Neural cell (in vitro differentiated cells): ENCODE measurements around the gene ICOSLG. TPM values are rescaled to one million over a fixed set of nuclear protein-coding genes. Genes with fewer than 3 reads are reported as not detected.

Experiments used
- H2AFZ ChIP-seq: fragments of 200-600, 300-800 bp; sonication (generic), shearing (Covaris generic); 2 replicates; pipeline ENCODE4 v1.6.0; 2014; ENCODE audit warnings: low read depth, mild to moderate bottlenecking, antibody characterized with exemption, low read length, moderate library complexity
- H3F3A ChIP-seq: fragments of 200-600 bp; shearing (Covaris generic); 2 replicates; pipeline ENCODE4 v1.6.1; 2016; ENCODE audit warnings: mild to moderate bottlenecking, moderate library complexity, mixed read lengths, antibody characterized with exemption, low read length; ENCODE audit not compliant: insufficient read depth, poor library complexity, severe bottlenecking
- H3K27ac ChIP-seq: fragments of 200-600, 300-800 bp; sonication (generic), shearing (Covaris generic); 2 replicates; pipeline ENCODE4 v1.5.1; 2014; ENCODE audit warnings: mild to moderate bottlenecking, low read length, moderate library complexity
- H3K27me3 ChIP-seq: fragments of 300-800, 200-600 bp; sonication (generic), shearing (Covaris generic); 2 replicates; pipeline ENCODE4 v1.6.0; 2014; ENCODE audit warnings: mild to moderate bottlenecking, low read depth, low read length, moderate library complexity; ENCODE audit not compliant: insufficient read depth
- H3K36me3 ChIP-seq: fragments of 300-800, 200-600 bp; sonication (generic), shearing (Covaris generic); 2 replicates; pipeline ENCODE4 v1.5.1; 2014; ENCODE audit warnings: mild to moderate bottlenecking, antibody characterized with exemption, low read length, moderate library complexity; ENCODE audit not compliant: insufficient read depth
- H3K4me2 ChIP-seq: fragments of 300-800, 200-600 bp; sonication (generic), shearing (Covaris generic); 2 replicates; pipeline ENCODE4 v1.6.0; 2014; ENCODE audit warnings: mild to moderate bottlenecking, low read length
- H3K4me3 ChIP-seq: fragments of 300-800, 200-600 bp; sonication (generic), shearing (Covaris generic); 2 replicates; pipeline ENCODE4 v1.5.1; 2014; ENCODE audit warnings: mild to moderate bottlenecking, low read length, moderate library complexity
- H3K79me2 ChIP-seq: fragments of 200-600 bp; shearing (Covaris generic); replicated peaks from 2 replicates; pipeline ENCODE4 v1.6.0; 2014; ENCODE audit warnings: mild to moderate bottlenecking, low read length, moderate library complexity; ENCODE audit not compliant: insufficient read depth
- H3K9ac ChIP-seq: fragments of 300-800, 200-600 bp; sonication (generic), shearing (Covaris generic); 2 replicates; pipeline ENCODE4 v1.6.1; 2016; ENCODE audit warnings: mild to moderate bottlenecking, low read length, mixed read lengths
- H3K9me2 ChIP-seq: fragments of 200-600 bp; shearing (Covaris generic); 2 replicates; pipeline ENCODE4 v1.6.1; 2016; ENCODE audit warnings: mild to moderate bottlenecking, low read length, mixed read lengths; ENCODE audit not compliant: insufficient read depth
- H3K9me3 ChIP-seq: fragments of 200-600, 300-800 bp; sonication (generic), shearing (Covaris generic); 2 replicates; pipeline ENCODE4 v1.6.1; 2016; ENCODE audit warnings: mild to moderate bottlenecking, mixed run types, low read length, moderate library complexity, mixed read lengths
- H4K20me1 ChIP-seq: fragments of 200-600 bp; shearing (Covaris generic); 2 replicates; pipeline ENCODE4 v1.6.1; 2016; ENCODE audit warnings: mild to moderate bottlenecking, mixed run types; ENCODE audit not compliant: insufficient read depth
- EP300 ChIP-seq: fragments of 450-650 bp; conservative IDR thresholded peaks from 2 replicates; pipeline ENCODE4 v1.6.1; 2014; ENCODE audit warnings: antibody characterized with exemption, mild to moderate bottlenecking, moderate library complexity; ENCODE audit not compliant: poor library complexity, severe bottlenecking
- EZH2 ChIP-seq: fragments of 200-600, 300-800 bp; shearing (Covaris generic), sonication (generic); IDR thresholded peaks from 2 replicates; pipeline ENCODE4 v1.6.1; 2014; ENCODE audit warnings: antibody characterized with exemption, low read length, borderline replicate concordance, mild to moderate bottlenecking; ENCODE audit not compliant: insufficient read depth, poor library complexity, severe bottlenecking
- MXI1 ChIP-seq: fragments of 450-650 bp; conservative IDR thresholded peaks from 2 replicates; pipeline ENCODE4 v1.6.1; 2014; ENCODE audit warnings: antibody characterized with exemption, mild to moderate bottlenecking; ENCODE audit not compliant: poor library complexity, severe bottlenecking
- POLR2AphosphoS5 ChIP-seq: IDR thresholded peaks from 2 replicates; pipeline ENCODE4 v1.6.1; 2012
- RAD21 ChIP-seq: fragments of 450-650 bp; conservative IDR thresholded peaks from 2 replicates; pipeline ENCODE4 v1.6.1; 2014; ENCODE audit warnings: antibody characterized with exemption, mild to moderate bottlenecking, moderate library complexity
- SMC3 ChIP-seq: fragments of 450-650 bp; conservative IDR thresholded peaks from 2 replicates; pipeline ENCODE4 v1.6.1; 2014; ENCODE audit warnings: antibody characterized with exemption, mild to moderate bottlenecking, moderate library complexity; ENCODE audit not compliant: poor library complexity
- TAF1 ChIP-seq: IDR thresholded peaks from 2 replicates; pipeline ENCODE4 v1.6.1; 2012; ENCODE audit warnings: low read depth
- polyA plus RNA-seq: library from polyadenylated mRNA; depleted of rRNA; stranded (reverse); fragments of >200 nt; gene quantifications from 2 replicates; pipeline ENCODE4 v1.2.3, GENCODE V29; 2014
- TF ChIP-seq, protein P1 (sequence below): IDR thresholded peaks from 2 replicates; pipeline ENCODE4 v1.6.1; 2012; ENCODE audit warnings: borderline replicate concordance
- TF ChIP-seq, protein P2 (sequence below): fragments of 450-650 bp; IDR thresholded peaks from 2 replicates; pipeline ENCODE4 v1.5.1; 2014; ENCODE audit warnings: antibody characterized with exemption, mild to moderate bottlenecking, moderate library complexity; ENCODE audit not compliant: poor library complexity, severe bottlenecking

Gene ICOSLG
- polyA plus RNA-seq, 1 donor from 2014 or later = not detected

GRCh38 chr21:44288251-44289110 is 47.7 kb upstream of the ICOSLG start:
- no peaks in the 10 kb centered on the region for H3K9me3 ChIP-seq
- H3K4me2 ChIP-seq = no peak overlapping the region
- no peaks in the 10 kb centered on the region for H3K9me2 ChIP-seq
- H4K20me1 ChIP-seq = no peaks in the 10 kb centered on the region
- no peaks in the 10 kb centered on the region for H3K36me3 ChIP-seq
- no peaks in the 10 kb centered on the region for H3F3A ChIP-seq
- no peaks in the 10 kb centered on the region for H3K79me2 ChIP-seq
- H3K9ac ChIP-seq = no peak overlapping the region
- no peak overlapping the region for H2AFZ ChIP-seq
- peaks cover 13% of the 10 kb centered on the region for H3K27me3 ChIP-seq
- no peak overlapping the region for H3K27ac ChIP-seq
- no peak overlapping the region for H3K4me3 ChIP-seq
- TF ChIP-seq POLR2AphosphoS5 = no peak

DNA sequence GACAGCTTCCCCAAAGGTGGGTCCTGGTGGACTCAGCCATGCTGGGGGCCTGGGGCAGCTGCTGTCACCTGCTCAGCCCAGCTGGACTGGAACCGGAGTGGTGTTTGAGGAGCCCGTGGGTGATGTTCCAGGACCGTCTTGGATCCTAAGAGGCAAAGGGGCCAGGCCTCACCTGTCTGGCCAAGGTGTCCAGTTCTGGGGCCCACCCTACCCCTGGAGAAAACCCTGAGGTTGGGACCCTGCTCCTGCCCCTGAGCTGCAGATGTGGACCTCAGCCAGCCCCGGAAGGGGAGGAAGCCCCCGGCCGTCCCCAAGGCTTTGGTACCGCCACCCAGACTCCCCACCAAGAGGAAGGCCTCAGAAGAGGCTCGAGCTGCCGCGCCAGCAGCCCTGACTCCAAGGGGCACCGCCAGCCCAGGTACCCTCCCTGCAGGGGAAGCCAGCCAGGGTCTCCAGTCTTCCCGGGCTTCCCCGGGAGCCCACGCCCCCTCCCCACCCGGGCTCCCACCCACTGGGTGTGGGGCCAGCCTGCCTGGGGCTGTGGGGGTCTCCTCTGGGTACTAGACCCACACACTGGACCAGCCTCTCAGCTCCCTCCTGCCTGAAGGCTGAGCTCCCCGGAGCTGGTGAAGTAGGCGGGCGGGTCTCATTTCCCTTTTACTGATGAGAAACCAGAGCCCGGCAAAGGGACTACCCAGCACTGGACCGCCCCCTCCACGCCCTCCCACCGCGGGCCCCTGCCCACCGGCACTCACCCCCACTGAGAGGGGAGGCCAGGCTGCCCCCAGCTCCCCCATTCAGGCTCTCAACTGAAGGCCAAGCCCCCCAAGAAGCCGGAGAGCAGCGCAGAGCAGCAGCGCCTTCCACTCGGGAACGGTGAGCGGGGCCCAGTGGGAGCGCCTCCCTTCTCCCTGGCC is 46.2 kb upstream of the ICOSLG start:
- H3K9ac ChIP-seq = no peak overlapping the region
- H3K4me2 ChIP-seq = no peak overlapping the region
- H2AFZ ChIP-seq = no peak overlapping the region
- no peaks in the 10 kb centered on the region for H3K9me3 ChIP-seq
- no peaks in the 10 kb centered on the region for H3K9me2 ChIP-seq
- TF ChIP-seq SMC3 (no peak), EP300 (no peak), POLR2AphosphoS5 (no peak), MXI1 (no peak), EZH2 (no peak), TAF1 (no peak), RAD21 (no peak)
- TF ChIP-seq, protein P1, sequence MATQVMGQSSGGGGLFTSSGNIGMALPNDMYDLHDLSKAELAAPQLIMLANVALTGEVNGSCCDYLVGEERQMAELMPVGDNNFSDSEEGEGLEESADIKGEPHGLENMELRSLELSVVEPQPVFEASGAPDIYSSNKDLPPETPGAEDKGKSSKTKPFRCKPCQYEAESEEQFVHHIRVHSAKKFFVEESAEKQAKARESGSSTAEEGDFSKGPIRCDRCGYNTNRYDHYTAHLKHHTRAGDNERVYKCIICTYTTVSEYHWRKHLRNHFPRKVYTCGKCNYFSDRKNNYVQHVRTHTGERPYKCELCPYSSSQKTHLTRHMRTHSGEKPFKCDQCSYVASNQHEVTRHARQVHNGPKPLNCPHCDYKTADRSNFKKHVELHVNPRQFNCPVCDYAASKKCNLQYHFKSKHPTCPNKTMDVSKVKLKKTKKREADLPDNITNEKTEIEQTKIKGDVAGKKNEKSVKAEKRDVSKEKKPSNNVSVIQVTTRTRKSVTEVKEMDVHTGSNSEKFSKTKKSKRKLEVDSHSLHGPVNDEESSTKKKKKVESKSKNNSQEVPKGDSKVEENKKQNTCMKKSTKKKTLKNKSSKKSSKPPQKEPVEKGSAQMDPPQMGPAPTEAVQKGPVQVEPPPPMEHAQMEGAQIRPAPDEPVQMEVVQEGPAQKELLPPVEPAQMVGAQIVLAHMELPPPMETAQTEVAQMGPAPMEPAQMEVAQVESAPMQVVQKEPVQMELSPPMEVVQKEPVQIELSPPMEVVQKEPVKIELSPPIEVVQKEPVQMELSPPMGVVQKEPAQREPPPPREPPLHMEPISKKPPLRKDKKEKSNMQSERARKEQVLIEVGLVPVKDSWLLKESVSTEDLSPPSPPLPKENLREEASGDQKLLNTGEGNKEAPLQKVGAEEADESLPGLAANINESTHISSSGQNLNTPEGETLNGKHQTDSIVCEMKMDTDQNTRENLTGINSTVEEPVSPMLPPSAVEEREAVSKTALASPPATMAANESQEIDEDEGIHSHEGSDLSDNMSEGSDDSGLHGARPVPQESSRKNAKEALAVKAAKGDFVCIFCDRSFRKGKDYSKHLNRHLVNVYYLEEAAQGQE = no peak
- TF ChIP-seq, protein P2, sequence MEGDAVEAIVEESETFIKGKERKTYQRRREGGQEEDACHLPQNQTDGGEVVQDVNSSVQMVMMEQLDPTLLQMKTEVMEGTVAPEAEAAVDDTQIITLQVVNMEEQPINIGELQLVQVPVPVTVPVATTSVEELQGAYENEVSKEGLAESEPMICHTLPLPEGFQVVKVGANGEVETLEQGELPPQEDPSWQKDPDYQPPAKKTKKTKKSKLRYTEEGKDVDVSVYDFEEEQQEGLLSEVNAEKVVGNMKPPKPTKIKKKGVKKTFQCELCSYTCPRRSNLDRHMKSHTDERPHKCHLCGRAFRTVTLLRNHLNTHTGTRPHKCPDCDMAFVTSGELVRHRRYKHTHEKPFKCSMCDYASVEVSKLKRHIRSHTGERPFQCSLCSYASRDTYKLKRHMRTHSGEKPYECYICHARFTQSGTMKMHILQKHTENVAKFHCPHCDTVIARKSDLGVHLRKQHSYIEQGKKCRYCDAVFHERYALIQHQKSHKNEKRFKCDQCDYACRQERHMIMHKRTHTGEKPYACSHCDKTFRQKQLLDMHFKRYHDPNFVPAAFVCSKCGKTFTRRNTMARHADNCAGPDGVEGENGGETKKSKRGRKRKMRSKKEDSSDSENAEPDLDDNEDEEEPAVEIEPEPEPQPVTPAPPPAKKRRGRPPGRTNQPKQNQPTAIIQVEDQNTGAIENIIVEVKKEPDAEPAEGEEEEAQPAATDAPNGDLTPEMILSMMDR = no peak
- no peak overlapping the region for H3K4me3 ChIP-seq
- H3F3A ChIP-seq = no peaks in the 10 kb centered on the region
- no peaks in the 10 kb centered on the region for H4K20me1 ChIP-seq
- H3K27me3 ChIP-seq = peaks cover 13% of the 10 kb centered on the region
- H3K36me3 ChIP-seq = no peaks in the 10 kb centered on the region
- no peak overlapping the region for H3K27ac ChIP-seq
- no peaks in the 10 kb centered on the region for H3K79me2 ChIP-seq
